ENCODE results near the gene CFAP221.

GRCh38 chr2:119586085-119586484 is 41.8 kb downstream of the CFAP221 start:
- TF ChIP-seq, protein P1, sequence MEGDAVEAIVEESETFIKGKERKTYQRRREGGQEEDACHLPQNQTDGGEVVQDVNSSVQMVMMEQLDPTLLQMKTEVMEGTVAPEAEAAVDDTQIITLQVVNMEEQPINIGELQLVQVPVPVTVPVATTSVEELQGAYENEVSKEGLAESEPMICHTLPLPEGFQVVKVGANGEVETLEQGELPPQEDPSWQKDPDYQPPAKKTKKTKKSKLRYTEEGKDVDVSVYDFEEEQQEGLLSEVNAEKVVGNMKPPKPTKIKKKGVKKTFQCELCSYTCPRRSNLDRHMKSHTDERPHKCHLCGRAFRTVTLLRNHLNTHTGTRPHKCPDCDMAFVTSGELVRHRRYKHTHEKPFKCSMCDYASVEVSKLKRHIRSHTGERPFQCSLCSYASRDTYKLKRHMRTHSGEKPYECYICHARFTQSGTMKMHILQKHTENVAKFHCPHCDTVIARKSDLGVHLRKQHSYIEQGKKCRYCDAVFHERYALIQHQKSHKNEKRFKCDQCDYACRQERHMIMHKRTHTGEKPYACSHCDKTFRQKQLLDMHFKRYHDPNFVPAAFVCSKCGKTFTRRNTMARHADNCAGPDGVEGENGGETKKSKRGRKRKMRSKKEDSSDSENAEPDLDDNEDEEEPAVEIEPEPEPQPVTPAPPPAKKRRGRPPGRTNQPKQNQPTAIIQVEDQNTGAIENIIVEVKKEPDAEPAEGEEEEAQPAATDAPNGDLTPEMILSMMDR (IDR thresholded peaks at IDR 0.05; ENCODE audit: insufficient read depth, low read length, poor library complexity, severe bottlenecking), result no peak
- no peak for TF ChIP-seq EZH2phosphoT487 (conservative IDR thresholded peaks at IDR 0.05; ENCODE audit: low read length)

Measured in SU-DHL-6 (cell line).